IMR-90 (cell line): ENCODE measurements around the gene ADCY5. TPM values are rescaled to one million over a fixed set of nuclear protein-coding genes. Genes with fewer than 3 reads are reported as not detected.

Experiments used
- ATAC-seq: fragments of 200-7000 bp; cut with Tn5 transposase; 2 replicates; pipeline ENCODE4 v1.9.1; 2020; ENCODE audit warnings: low read depth, mild to moderate bottlenecking, moderate library complexity
- BruUV-seq: library from RNA; stranded (reverse); fragments of 400-500 nt; replicated peaks from 2 replicates; lab custom pipeline; 2021; lab: Mats Ljungman, UMichigan
- CTCF ChIA-PET: fragments of 300-600 bp; formaldehyde crosslinking; extraction: SDS; loops from one replicate; lab custom pipeline; 2021; ENCODE audit warnings: antibody characterized with exemption; lab: Yijun Ruan, JAX
- POLR2A ChIA-PET: fragments of 300-600 bp; sonication (Branson Sonifier 250); formaldehyde crosslinking; loops from one replicate; lab custom pipeline; 2022; ENCODE audit warnings: antibody characterized with exemption; ENCODE audit not compliant: unreplicated experiment; lab: Charles Lee
- DNase-seq: peaks from one replicate; pipeline ENCODE4 v3.0.0; 2013
- H2AFZ ChIP-seq: replicated peaks from 2 replicates; pipeline ENCODE3; 2013; ENCODE audit warnings: low read length, mild to moderate bottlenecking; ENCODE audit not compliant: poor library complexity
- H2AK5ac ChIP-seq: 2 replicates; pipeline ENCODE4 v1.6.1; 2013; ENCODE audit warnings: low read depth, low read length, inconsistent platforms
- H2AK9ac ChIP-seq: replicated peaks from 2 replicates; pipeline ENCODE3; 2013; ENCODE audit warnings: mild to moderate bottlenecking, low read depth, low read length, moderate library complexity; ENCODE audit not compliant: poor library complexity
- H2BK120ac ChIP-seq: 2 replicates; pipeline ENCODE4 v1.6.1; 2013; ENCODE audit warnings: low read depth, low read length, inconsistent platforms
- H2BK15ac ChIP-seq: 3 replicates; pipeline ENCODE4 v1.6.1; 2013; ENCODE audit warnings: low read depth, low read length, inconsistent platforms
- H2BK20ac ChIP-seq: 2 replicates; pipeline ENCODE4 v1.6.1; 2013; ENCODE audit warnings: low read depth, mild to moderate bottlenecking, inconsistent platforms, low read length, moderate library complexity
- H2BK5ac ChIP-seq: 2 replicates; pipeline ENCODE4 v1.6.1; 2013; ENCODE audit warnings: mild to moderate bottlenecking, low read depth, low read length, inconsistent platforms; ENCODE audit not compliant: poor library complexity, severe bottlenecking
- H3K14ac ChIP-seq: replicated peaks from 2 replicates; pipeline ENCODE4 v1.6.1; 2013; ENCODE audit warnings: low read depth, low read length, inconsistent platforms
- H3K18ac ChIP-seq: 2 replicates; pipeline ENCODE4 v1.6.1; 2013; ENCODE audit warnings: low read depth, low read length, control low read depth
- H3K23ac ChIP-seq: 2 replicates; pipeline ENCODE4 v1.6.1; 2013; ENCODE audit warnings: low read depth, low read length, inconsistent platforms
- H3K27ac ChIP-seq: 2 replicates; pipeline ENCODE4 v1.5.1; 2013; ENCODE audit warnings: mild to moderate bottlenecking, control low read depth, low read length; ENCODE audit not compliant: insufficient read depth
- H3K27me3 ChIP-seq: 2 replicates; pipeline ENCODE4 v1.6.1; 2013; ENCODE audit warnings: low read length; ENCODE audit not compliant: control insufficient read depth, insufficient read depth
- H3K36me3 ChIP-seq: 2 replicates; pipeline ENCODE4 v1.6.1; 2013; ENCODE audit warnings: low read length, mixed read lengths; ENCODE audit not compliant: control insufficient read depth, insufficient read depth
- H3K4ac ChIP-seq: 2 replicates; pipeline ENCODE4 v1.6.1; 2013; ENCODE audit warnings: low read depth, low read length, inconsistent platforms
- H3K4me1 ChIP-seq: 2 replicates; pipeline ENCODE4 v1.6.1; 2013; ENCODE audit warnings: low read length, mixed read lengths; ENCODE audit not compliant: control insufficient read depth, insufficient read depth
- H3K4me2 ChIP-seq: 2 replicates; pipeline ENCODE4 v1.6.1; 2013; ENCODE audit warnings: low read depth, mild to moderate bottlenecking, control low read depth, low read length, moderate library complexity
- H3K4me3 ChIP-seq: 2 replicates; pipeline ENCODE4 v1.5.1; 2013; ENCODE audit warnings: low read depth, mild to moderate bottlenecking, control low read depth, low read length, moderate library complexity; ENCODE audit not compliant: insufficient read depth
- H3K56ac ChIP-seq: 2 replicates; pipeline ENCODE4 v1.6.1; 2013; ENCODE audit warnings: low read length, inconsistent platforms; ENCODE audit not compliant: insufficient read depth; ENCODE audit errors: extremely low read depth
- H3K79me1 ChIP-seq, 2 experiments: 2 replicates each; pipeline ENCODE4 v1.6.1; 2013; ENCODE audit warnings: low read length in 2 of 2, inconsistent platforms in 1 of 2, low read depth in 1 of 2
- H3K9ac ChIP-seq: 2 replicates; pipeline ENCODE4 v1.6.1; 2013; ENCODE audit warnings: low read depth, low read length, control low read depth
- H3K9me1 ChIP-seq: 2 replicates; pipeline ENCODE4 v1.6.1; 2013; ENCODE audit warnings: low read length, inconsistent platforms; ENCODE audit not compliant: insufficient read depth
- H3K9me3 ChIP-seq: 2 replicates; pipeline ENCODE4 v1.6.1; 2013; ENCODE audit warnings: low read length; ENCODE audit not compliant: control insufficient read depth, insufficient read depth
- H4K20me1 ChIP-seq: 2 replicates; pipeline ENCODE4 v1.6.1; 2013; ENCODE audit warnings: low read length, inconsistent platforms; ENCODE audit not compliant: insufficient read depth
- H4K5ac ChIP-seq: 2 replicates; pipeline ENCODE4 v1.6.1; 2013; ENCODE audit warnings: mild to moderate bottlenecking, low read depth, low read length, control low read depth
- H4K8ac ChIP-seq, 2 experiments: 2 replicates each; pipeline ENCODE4 v1.6.1; 2013; ENCODE audit warnings: low read depth in 2 of 2, low read length in 2 of 2, control low read depth in 1 of 2, inconsistent platforms in 1 of 2
- H4K91ac ChIP-seq: 2 replicates; pipeline ENCODE4 v1.6.1; 2013; ENCODE audit warnings: low read depth, low read length, inconsistent platforms; ENCODE audit not compliant: insufficient read depth
- BHLHE40 ChIP-seq: fragments of 150-350 bp; IDR thresholded peaks from 2 replicates; pipeline ENCODE4 v1.6.1; 2016; ENCODE audit warnings: mild to moderate bottlenecking, low read depth, low read length
- CEBPB ChIP-seq: IDR thresholded peaks from 2 replicates; pipeline ENCODE4 v1.6.1; 2012; ENCODE audit warnings: low read depth, low read length, improper control_type of control experiment
- CHD1 ChIP-seq: IDR thresholded peaks from 2 replicates; pipeline ENCODE4 v1.6.1; 2012; ENCODE audit warnings: low read depth, low read length, improper control_type of control experiment
- CTCF ChIP-seq: conservative IDR thresholded peaks from 2 replicates; pipeline ENCODE4 v1.5.1; 2012; ENCODE audit warnings: mild to moderate bottlenecking, low read depth, low read length, improper control_type of control experiment
- ELK1 ChIP-seq: fragments of 150-350 bp; IDR thresholded peaks from 2 replicates; pipeline ENCODE4 v1.6.1; 2016; ENCODE audit warnings: low read depth, mild to moderate bottlenecking, low read length, moderate library complexity, borderline replicate concordance
- FOS ChIP-seq: fragments of 150-350 bp; IDR thresholded peaks from 2 replicates; pipeline ENCODE4 v1.6.1; 2016; ENCODE audit warnings: low read depth, low read length
- MAFK ChIP-seq: IDR thresholded peaks from 2 replicates; pipeline ENCODE4 v1.6.1; 2012; ENCODE audit warnings: low read depth, low read length, improper control_type of control experiment
- MAZ ChIP-seq: IDR thresholded peaks from 2 replicates; pipeline ENCODE4 v1.6.1; 2012; ENCODE audit warnings: low read depth, mild to moderate bottlenecking, low read length, improper control_type of control experiment, moderate library complexity, borderline replicate concordance
- MXI1 ChIP-seq: IDR thresholded peaks from 2 replicates; pipeline ENCODE4 v1.6.1; 2012; ENCODE audit warnings: low read depth, mild to moderate bottlenecking, low read length, moderate library complexity, borderline replicate concordance
- NFE2L2 ChIP-seq: fragments of 150-350 bp; IDR thresholded peaks from 2 replicates; pipeline ENCODE4 v1.6.1; 2016; ENCODE audit warnings: low read depth, mild to moderate bottlenecking, low read length
- POLR2A ChIP-seq: IDR thresholded peaks from 2 replicates; pipeline ENCODE4 v1.6.1; 2012; ENCODE audit warnings: mild to moderate bottlenecking, low read depth, low read length
- RAD21 ChIP-seq: IDR thresholded peaks from 2 replicates; pipeline ENCODE4 v1.6.1; 2012; ENCODE audit warnings: low read length, improper control_type of control experiment
- RCOR1 ChIP-seq: IDR thresholded peaks from 2 replicates; pipeline ENCODE4 v1.6.1; 2012; ENCODE audit warnings: mild to moderate bottlenecking, low read length, improper control_type of control experiment; ENCODE audit not compliant: insufficient replicate concordance
- RFX5 ChIP-seq: IDR thresholded peaks from 2 replicates; pipeline ENCODE4 v1.8.0; 2012; ENCODE audit warnings: low read depth, mild to moderate bottlenecking, low read length, moderate library complexity
- SMC3 ChIP-seq: fragments of 150-350 bp; IDR thresholded peaks from 2 replicates; pipeline ENCODE4 v1.6.1; 2016; ENCODE audit warnings: low read depth, mild to moderate bottlenecking, antibody characterized with exemption, low read length, moderate library complexity
- USF2 ChIP-seq: fragments of 150-350 bp; IDR thresholded peaks from 2 replicates; pipeline ENCODE4 v1.6.1; 2017; ENCODE audit warnings: mild to moderate bottlenecking, antibody characterized with exemption, low read length, low read depth
- WGBS, 2 experiments: methylation state at CpG; one replicate each; pipeline versions ENCODE4 v1.1.5 to v1.1.7; 2013; ENCODE audit warnings: missing lambda C conversion rate in 2 of 2; ENCODE audit not compliant: insufficient read length in 1 of 2; ENCODE audit errors: extremely low coverage in 2 of 2; 5-methylcytosine and 5-hydroxymethylcytosine counted together
- dilution Hi-C: fragments of 300-500 bp; cut with HindIII; formaldehyde crosslinking; loops from one replicate; pipeline ENCODE4 v1.14.3; 2018; ENCODE audit warnings: low sequenced_read_pairs; ENCODE audit not compliant: unreplicated experiment
- in situ Hi-C: fragments of 300-500 bp; cut with MboI; formaldehyde crosslinking; loops from 3 replicates; pipeline ENCODE4 v1.14.3; 2019; ENCODE audit warnings: low sequenced_read_pairs, inconsistent platforms, mixed read lengths
- intact Hi-C: fragments of 100-400 bp; cut with micrococcal nuclease; formaldehyde crosslinking; loops from 2 replicates; pipeline ENCODE4 v1.10.0; 2022
- polyA plus RNA-seq, 3 experiments: library from polyadenylated mRNA; depleted of rRNA; stranded (reverse); fragments of >200 nt; gene quantifications; 2 replicates each; pipeline ENCODE4 v1.2.3, GENCODE V29; 2012; ENCODE audit warnings: low replicate concordance in 1 of 3
- total RNA-seq: library from RNA; depleted of rRNA; stranded (reverse); fragments of >200 nt; gene quantifications from 2 replicates; pipeline ENCODE4 v1.2.3, GENCODE V29; 2012

ADCY5 gene
- total and polyA plus RNA-seq, 2 of the 4 experiments (the other 2 are of a cell fraction) = 0.14 to 0.18 TPM

- DNase-seq = peak; percentile 31
- Histone ChIP-seq H3K9me1 (no peaks in the 10 kb centered on the region), H3K9ac (no peak overlapping the region), H2AFZ (no peak overlapping the region), H4K20me1 (no peaks in the 10 kb centered on the region), H3K27ac (no peak overlapping the region), H3K4ac (no peak overlapping the region), H3K14ac (no peak overlapping the region), H2BK5ac (no peak overlapping the region), H3K27me3 (peaks cover 43% of the 10 kb centered on the region), H3K9me3 (no peaks in the 10 kb centered on the region; the same call in 1 of the 2 replicates), H2AK5ac (no peak overlapping the region), H2BK120ac (no peak overlapping the region), H4K91ac (no peak overlapping the region), H2BK20ac (no peak overlapping the region), H3K4me1 (no peaks in the 10 kb centered on the region; the same call in 1 of the 2 replicates), H3K4me3 (no peak overlapping the region), H4K5ac (no peak overlapping the region), H3K79me1 (no peaks in the 10 kb centered on the region), H3K23ac (no peak overlapping the region), H2AK9ac (no peak overlapping the region), H3K18ac (no peak overlapping the region), H3K56ac (no peak overlapping the region), H2BK15ac (no peak overlapping the region), H4K8ac (no peak overlapping the region), H3K36me3 (no peaks in the 10 kb centered on the region), H3K4me2 (no peak overlapping the region)
- no peak for TF ChIP-seq RAD21
- TF ChIP-seq MAFK = no peak
- no peak for TF ChIP-seq CHD1
- TF ChIP-seq RCOR1 = no peak
- no peak for TF ChIP-seq NFE2L2
- TF ChIP-seq FOS = no peak
- TF ChIP-seq MAZ = no peak
- TF ChIP-seq POLR2A = no peak
- no peak for TF ChIP-seq CTCF
- no peak for TF ChIP-seq SMC3
- TF ChIP-seq MXI1 = no peak
- no peak for TF ChIP-seq CEBPB
- no peak for TF ChIP-seq BHLHE40
- no peak for TF ChIP-seq RFX5
- TF ChIP-seq ELK1 = no peak
- TF ChIP-seq USF2 = no peak
- intact Hi-C loops (no loop called here), dilution Hi-C loops (no loop called here), in situ Hi-C loops (no loop called here)
- POLR2A ChIA-PET = no interaction called here
- CTCF ChIA-PET = no interaction called here
- BruUV-seq = no TSS peak
- 54% methylated on average over 3 of the region's 6 CpGs; no CpG with 5 or more reads in 1 of the 2 experiments for WGBS, 2 experiments
- no peak; the same call in 1 of the 2 replicates for ATAC-seq
Measured at GRCh38 chr3:123310741-123311140, 138.1 kb downstream of the ADCY5 start.
